BE2C (cell line): ENCODE data around the gene GSG1L.

ENCODE experiments used
- DNase-seq: peaks from one replicate; pipeline ENCODE4 v3.0.0-alpha.2; 2020
- H3K27me3 ChIP-seq: fragments of 250-450 bp; sonication (Bioruptor Pico); 2 replicates; pipeline ENCODE4 v1.5.1; 2020; ENCODE audit warnings: mild to moderate bottlenecking
- H3K36me3 ChIP-seq: fragments of 250-450 bp; sonication (Bioruptor Pico); 2 replicates; pipeline ENCODE4 v1.5.1; 2020; ENCODE audit warnings: mild to moderate bottlenecking
- H3K4me1 ChIP-seq: fragments of 250-450 bp; sonication (Bioruptor Pico); 2 replicates; pipeline ENCODE4 v1.5.1; 2020
- H3K4me3 ChIP-seq: 2 replicates; pipeline ENCODE4 v1.5.1; 2011; ENCODE audit warnings: low read depth, low read length
- H3K9me3 ChIP-seq: fragments of 250-450 bp; sonication (Bioruptor Pico); 2 replicates; pipeline ENCODE4 v1.5.1; 2020
- TF ChIP-seq, protein P1 (sequence below): IDR thresholded peaks from 2 replicates; pipeline ENCODE4 v1.5.1; 2012; ENCODE audit warnings: mild to moderate bottlenecking, low read depth, low read length

The GSG1L gene

GRCh38 chr16:27801289-27801945 lies 262.1 kb downstream of the GSG1L start:
- TF ChIP-seq, protein P1, sequence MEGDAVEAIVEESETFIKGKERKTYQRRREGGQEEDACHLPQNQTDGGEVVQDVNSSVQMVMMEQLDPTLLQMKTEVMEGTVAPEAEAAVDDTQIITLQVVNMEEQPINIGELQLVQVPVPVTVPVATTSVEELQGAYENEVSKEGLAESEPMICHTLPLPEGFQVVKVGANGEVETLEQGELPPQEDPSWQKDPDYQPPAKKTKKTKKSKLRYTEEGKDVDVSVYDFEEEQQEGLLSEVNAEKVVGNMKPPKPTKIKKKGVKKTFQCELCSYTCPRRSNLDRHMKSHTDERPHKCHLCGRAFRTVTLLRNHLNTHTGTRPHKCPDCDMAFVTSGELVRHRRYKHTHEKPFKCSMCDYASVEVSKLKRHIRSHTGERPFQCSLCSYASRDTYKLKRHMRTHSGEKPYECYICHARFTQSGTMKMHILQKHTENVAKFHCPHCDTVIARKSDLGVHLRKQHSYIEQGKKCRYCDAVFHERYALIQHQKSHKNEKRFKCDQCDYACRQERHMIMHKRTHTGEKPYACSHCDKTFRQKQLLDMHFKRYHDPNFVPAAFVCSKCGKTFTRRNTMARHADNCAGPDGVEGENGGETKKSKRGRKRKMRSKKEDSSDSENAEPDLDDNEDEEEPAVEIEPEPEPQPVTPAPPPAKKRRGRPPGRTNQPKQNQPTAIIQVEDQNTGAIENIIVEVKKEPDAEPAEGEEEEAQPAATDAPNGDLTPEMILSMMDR, result no peak

GRCh38 chr16:27800817-27801216 lies 262.7 kb downstream of the GSG1L start:
- no peaks in the 10 kb centered on the region for H3K9me3 ChIP-seq
- TF ChIP-seq, protein P1, result no peak
- no peak overlapping the region for H3K4me3 ChIP-seq
- no peaks in the 10 kb centered on the region for H3K27me3 ChIP-seq
- no peaks in the 10 kb centered on the region for H3K4me1 ChIP-seq
- no peak for DNase-seq
- no peaks in the 10 kb centered on the region for H3K36me3 ChIP-seq

More at GRCh38 chr16:27801289-27801945, 262.1 kb downstream of the GSG1L start:
- Histone ChIP-seq H3K4me3 (no peak overlapping the region), H3K9me3 (no peaks in the 10 kb centered on the region), H3K4me1 (no peaks in the 10 kb centered on the region), H3K27me3 (no peaks in the 10 kb centered on the region), H3K36me3 (no peaks in the 10 kb centered on the region)
- no peak for DNase-seq

DNA sequence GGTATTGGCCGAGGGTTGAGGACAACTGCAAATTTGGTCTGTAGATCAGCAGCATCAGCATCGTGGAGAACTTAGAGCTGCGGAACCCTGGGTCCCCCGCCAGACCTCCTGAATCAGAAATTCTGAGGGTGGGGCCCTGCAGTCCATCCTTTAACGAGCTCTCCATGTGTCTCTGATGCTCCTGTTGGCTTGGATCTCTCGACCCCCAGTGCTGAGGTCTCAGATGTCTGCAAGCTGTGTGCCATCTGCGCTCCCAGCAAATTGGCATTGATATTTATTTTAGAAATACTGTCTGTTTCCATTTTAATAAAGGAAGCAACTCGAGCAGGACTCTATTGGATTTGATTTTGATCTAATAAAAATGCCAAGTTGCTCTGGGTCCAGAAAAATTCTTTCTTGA lies 263.6 kb downstream of the GSG1L start:
- Histone ChIP-seq H3K4me3 (no peak overlapping the region), H3K36me3 (no peaks in the 10 kb centered on the region), H3K27me3 (no peaks in the 10 kb centered on the region), H3K4me1 (no peaks in the 10 kb centered on the region), H3K9me3 (no peaks in the 10 kb centered on the region)
- TF ChIP-seq, protein P1, result no peak
- DNase-seq, result no peak

DNA sequence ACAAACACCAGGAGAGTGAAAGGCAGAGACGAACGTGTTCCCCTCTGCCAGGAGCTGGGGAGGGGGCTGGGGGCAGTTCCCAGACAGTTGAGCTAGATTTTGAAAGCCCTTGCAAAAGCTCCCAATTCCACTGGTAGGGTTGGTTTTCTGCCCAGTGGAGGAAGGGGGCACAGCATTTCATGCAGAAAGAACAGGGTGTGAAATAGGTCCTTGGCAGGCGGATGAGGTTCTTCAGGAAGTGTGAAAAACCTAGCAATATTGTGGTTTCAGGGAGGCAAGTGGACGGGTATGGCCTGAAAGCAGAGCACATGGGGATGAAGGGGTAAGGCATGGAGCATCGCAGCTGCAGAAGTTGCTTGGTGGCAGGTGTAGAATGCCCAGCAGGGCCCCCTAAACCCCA lies 265.3 kb downstream of the GSG1L start:
- H3K9me3 ChIP-seq, result no peaks in the 10 kb centered on the region
- H3K4me3 ChIP-seq, result no peak overlapping the region
- DNase-seq, result no peak
- no peaks in the 10 kb centered on the region for H3K36me3 ChIP-seq
- H3K27me3 ChIP-seq, result no peaks in the 10 kb centered on the region
- TF ChIP-seq, protein P1, result no peak
- H3K4me1 ChIP-seq, result no peaks in the 10 kb centered on the region

- Histone ChIP-seq H3K9me3 (no peaks in the 10 kb centered on the region), H3K4me1 (no peaks in the 10 kb centered on the region), H3K27me3 (no peaks in the 10 kb centered on the region), H3K36me3 (no peaks in the 10 kb centered on the region), H3K4me3 (no peak overlapping the region)
- TF ChIP-seq, protein P1, result no peak
- no peak for DNase-seq
These were observed 267.4 kb downstream of the GSG1L start for GRCh38 chr16:27795992-27796614.

DNA sequence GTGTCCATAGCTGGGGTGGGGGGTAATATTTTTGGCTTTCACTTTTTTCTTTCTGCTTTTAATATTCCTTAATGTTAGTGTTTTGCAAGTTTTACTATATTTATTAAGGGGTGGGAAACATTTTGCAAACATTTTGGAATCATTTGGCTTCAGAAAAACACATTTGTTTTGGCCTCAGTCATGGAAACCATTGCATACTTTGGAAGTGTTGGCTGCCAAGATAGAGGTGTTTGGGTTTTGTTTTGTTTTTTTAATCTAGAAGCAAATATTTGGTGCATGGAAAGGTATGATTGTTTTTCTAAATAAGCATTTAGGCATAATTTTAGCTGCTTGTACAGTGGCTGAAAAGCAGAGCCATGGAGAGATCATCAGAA lies 270.3 kb downstream of the GSG1L start:
- TF ChIP-seq, protein P1, result no peak
- H3K4me1 ChIP-seq, result no peaks in the 10 kb centered on the region
- DNase-seq, result no peak

More for the DNA sequence above, 270.3 kb downstream of the GSG1L start:
- Histone ChIP-seq H3K9me3 (no peaks in the 10 kb centered on the region), H3K4me3 (no peak overlapping the region), H3K36me3 (no peaks in the 10 kb centered on the region), H3K27me3 (no peaks in the 10 kb centered on the region)
